Gastroesophageal sphincter (tissue), 4 donors: ENCODE measurements around the gene JARID2. TPM values are rescaled to one million over a fixed set of nuclear protein-coding genes. Genes with fewer than 3 reads are reported as not detected.
"Not testable (repeated sequence)": the region's sequence is repeated elsewhere in the genome, so short reads cannot be mapped to it uniquely, and the experiment has no call there.

Source experiments
- ATAC-seq: fragments of 150-250 bp; one replicate; pipeline ENCODE4 v1.9.1; 2016; ENCODE audit warnings: mild to moderate bottlenecking, moderate library complexity
- H3K27ac ChIP-seq, 4 donors: fragments of 200-600 bp; sonication (generic) in 3 of 4; 1 replicate in 3 of 4; 2 replicates in 1 of 4; pipeline ENCODE4 v1.5.1; 2016 to 2019
- H3K27me3 ChIP-seq: fragments of 200-600 bp; sonication (generic); one replicate; pipeline ENCODE4 v1.5.1; 2019
- H3K36me3 ChIP-seq, 2 donors: fragments of 200-600 bp; sonication (generic); one replicate each; pipeline ENCODE4 v1.5.1; 2019; ENCODE audit warnings: control low read depth in 1 of 2
- H3K4me1 ChIP-seq, 3 donors: fragments of 200-600 bp; sonication (generic); 1 replicate in 2 of 3; 2 replicates in 1 of 3; pipeline ENCODE4 v1.5.1; 2016 to 2019; ENCODE audit warnings: control low read depth in 2 of 3
- H3K4me3 ChIP-seq, 2 donors: fragments of 200-600 bp; sonication (generic); one replicate each; pipeline ENCODE4 v1.5.1; 2019; ENCODE audit warnings: mild to moderate bottlenecking in 1 of 2, moderate library complexity in 1 of 2
- H3K9me3 ChIP-seq, 3 donors: fragments of 200-600 bp; sonication (generic); one replicate each; pipeline ENCODE4 v1.5.1; 2017 to 2019; ENCODE audit warnings: control low read depth in 2 of 3
- EP300 ChIP-seq: sonication (generic); formaldehyde crosslinking; IDR thresholded peaks from one replicate; pipeline ENCODE4 v1.6.1; 2017; ENCODE audit warnings: antibody characterized with exemption, mild to moderate bottlenecking
- POLR2A ChIP-seq, 2 donors: fragments of 450-650 bp; IDR thresholded peaks; one replicate each; pipeline ENCODE4 v1.6.1; 2017; ENCODE audit warnings: antibody characterized with exemption in 2 of 2, mild to moderate bottlenecking in 2 of 2, moderate library complexity in 1 of 2
- POLR2AphosphoS5 ChIP-seq: sonication (generic); formaldehyde crosslinking; IDR thresholded peaks from one replicate; pipeline ENCODE4 v1.6.1; 2017; ENCODE audit warnings: antibody characterized with exemption
- WGBS, 2 donors: methylation state at CpG; one replicate each; pipeline ENCODE4 v1.1.5; 2018; ENCODE audit warnings: low coverage in 1 of 2; 5-methylcytosine and 5-hydroxymethylcytosine counted together
- total RNA-seq, 4 donors: library from RNA; depleted of rRNA; stranded (reverse); fragments of >200 nt; gene quantifications; one replicate each; pipeline ENCODE4 v1.1.0, GENCODE V29; 2016
- TF ChIP-seq, protein P1 (sequence below), 4 experiments: fragments of 200-600 bp in 2 of 4; fragments of 450-650 bp in 2 of 4; sonication (generic) in 1 of 4; IDR thresholded peaks; one replicate each; pipeline ENCODE4 v1.5.1; 2017 to 2019; ENCODE audit warnings: antibody characterized with exemption in 4 of 4, mild to moderate bottlenecking in 2 of 4, moderate library complexity in 2 of 4

JARID2 gene
- total RNA-seq, 4 donors from 2014 or later: 6.8 to 12.3 (median 8.5) TPM

- no peaks in the 10 kb centered on the region for H3K36me3 ChIP-seq
- no peak for TF ChIP-seq POLR2AphosphoS5
- TF ChIP-seq EP300: no peak
- no peak for TF ChIP-seq POLR2A (IDR thresholded peaks at IDR 0.05)
- TF ChIP-seq, protein P1, sequence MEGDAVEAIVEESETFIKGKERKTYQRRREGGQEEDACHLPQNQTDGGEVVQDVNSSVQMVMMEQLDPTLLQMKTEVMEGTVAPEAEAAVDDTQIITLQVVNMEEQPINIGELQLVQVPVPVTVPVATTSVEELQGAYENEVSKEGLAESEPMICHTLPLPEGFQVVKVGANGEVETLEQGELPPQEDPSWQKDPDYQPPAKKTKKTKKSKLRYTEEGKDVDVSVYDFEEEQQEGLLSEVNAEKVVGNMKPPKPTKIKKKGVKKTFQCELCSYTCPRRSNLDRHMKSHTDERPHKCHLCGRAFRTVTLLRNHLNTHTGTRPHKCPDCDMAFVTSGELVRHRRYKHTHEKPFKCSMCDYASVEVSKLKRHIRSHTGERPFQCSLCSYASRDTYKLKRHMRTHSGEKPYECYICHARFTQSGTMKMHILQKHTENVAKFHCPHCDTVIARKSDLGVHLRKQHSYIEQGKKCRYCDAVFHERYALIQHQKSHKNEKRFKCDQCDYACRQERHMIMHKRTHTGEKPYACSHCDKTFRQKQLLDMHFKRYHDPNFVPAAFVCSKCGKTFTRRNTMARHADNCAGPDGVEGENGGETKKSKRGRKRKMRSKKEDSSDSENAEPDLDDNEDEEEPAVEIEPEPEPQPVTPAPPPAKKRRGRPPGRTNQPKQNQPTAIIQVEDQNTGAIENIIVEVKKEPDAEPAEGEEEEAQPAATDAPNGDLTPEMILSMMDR (IDR thresholded peaks at IDR 0.05): no peak
- no peak overlapping the region for H3K27ac ChIP-seq
- 88 to 98% methylated on average over 6 to 7 of the region's 7 CpGs for WGBS, 2 donors
- no peak overlapping the region for H3K4me3 ChIP-seq
- peaks cover 0 to 18% (median 6%) of the 10 kb centered on the region in 3 donors for H3K4me1 ChIP-seq
- no peaks in the 10 kb centered on the region for H3K27me3 ChIP-seq
- ATAC-seq: no peak
- H3K9me3 ChIP-seq: no peaks in the 10 kb centered on the region
Measured at GRCh38 chr6:15539722-15540270, 293.9 kb downstream of the JARID2 start.

GRCh38 chr6:15543332-15543917, 297.6 kb downstream of the JARID2 start:
- not testable (repeated sequence) for ATAC-seq, H3K4me3 ChIP-seq, H3K27me3 ChIP-seq, H3K27ac ChIP-seq, H3K36me3 ChIP-seq, H3K9me3 ChIP-seq
- 92 to 100% methylated on average over 5 of the region's 5 CpGs for WGBS, 2 donors
- peaks cover 0 to 12% (median 0%) of the 10 kb centered on the region in 3 donors for H3K4me1 ChIP-seq

DNA sequence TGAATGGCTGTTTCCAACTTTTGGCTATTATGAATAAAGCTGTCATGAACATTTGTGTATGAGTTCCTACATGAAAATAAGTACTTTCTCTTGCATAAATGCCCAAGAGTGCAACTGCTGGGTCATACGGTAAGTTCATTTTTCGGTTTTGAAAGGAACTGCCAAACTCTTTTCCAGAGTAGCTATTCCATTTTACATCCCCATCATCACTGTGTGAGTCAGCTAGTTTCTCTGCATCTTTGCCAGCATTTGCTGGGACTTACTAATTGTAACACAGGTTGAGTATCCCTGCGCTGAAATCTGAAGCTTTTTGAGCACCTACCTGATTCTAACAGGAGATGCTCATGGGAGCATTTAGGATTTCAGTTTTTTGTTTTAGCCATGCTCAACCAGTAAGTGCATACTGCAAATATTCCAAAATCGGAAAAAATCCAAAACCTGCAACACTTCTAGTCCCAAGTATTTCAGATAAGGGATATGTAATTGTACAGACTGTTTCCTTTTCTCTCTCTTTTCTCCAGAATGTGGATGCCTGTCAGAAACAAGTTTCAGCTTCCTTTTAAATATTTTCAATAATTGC, 298.5 kb downstream of the JARID2 start:
- TF ChIP-seq EP300 (no peak), POLR2AphosphoS5 (no peak), POLR2A (IDR thresholded peaks at IDR 0.05) (no peak)
- 71 to 83% methylated on average over 2 to 4 of the region's 4 CpGs for whole genome bisulfite sequencing, 2 donors
- no peak overlapping the region for H3K27ac ChIP-seq
- H3K4me1 ChIP-seq: peaks cover 0 to 12% (median 0%) of the 10 kb centered on the region in 3 donors
- no peaks in the 10 kb centered on the region for H3K9me3 ChIP-seq
- no peak for ATAC-seq
- no peaks in the 10 kb centered on the region for H3K36me3 ChIP-seq
- H3K27me3 ChIP-seq: no peaks in the 10 kb centered on the region
- no peak overlapping the region for H3K4me3 ChIP-seq

DNA sequence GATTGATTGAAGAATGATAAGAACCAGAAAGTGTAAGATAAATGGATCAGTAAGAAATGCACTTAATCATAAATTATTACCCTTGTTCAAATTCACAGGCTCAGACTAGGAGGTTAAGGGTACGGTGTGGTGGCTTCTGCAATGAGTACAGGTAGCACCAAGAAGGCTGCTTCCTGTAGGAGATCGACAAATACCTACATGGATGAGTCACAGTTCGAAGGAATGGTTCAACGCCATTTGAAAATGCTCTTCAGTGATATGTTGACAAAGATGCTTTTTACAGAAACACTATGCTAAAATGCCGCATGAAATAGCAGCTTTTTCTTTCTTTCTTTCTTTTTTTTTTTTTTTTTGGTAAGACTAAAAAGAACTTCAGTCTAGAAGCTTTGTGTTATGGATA, 300.7 kb downstream of the JARID2 start:
- no peak overlapping the region for H3K27ac ChIP-seq
- peaks cover 0 to 26% (median 0%) of the 10 kb centered on the region in 3 donors for H3K4me1 ChIP-seq
- no peak for TF ChIP-seq POLR2AphosphoS5
- no peak for TF ChIP-seq POLR2A (IDR thresholded peaks at IDR 0.05)
- TF ChIP-seq, protein P1 (IDR thresholded peaks at IDR 0.05): no peak
- no peak for TF ChIP-seq EP300
- no peaks in the 10 kb centered on the region for H3K9me3 ChIP-seq
- no peak for ATAC-seq
- 87 to 93% methylated on average over 5 of the region's 5 CpGs for WGBS, 2 donors
- no peak overlapping the region for H3K4me3 ChIP-seq
- no peaks in the 10 kb centered on the region for H3K36me3 ChIP-seq
- H3K27me3 ChIP-seq: no peaks in the 10 kb centered on the region

- 50 to 71% methylated on average over 5 of the region's 5 CpGs for WGBS, 2 donors
- Histone ChIP-seq H3K4me3 (no peak overlapping the region), H3K27ac (no peak overlapping the region), H3K36me3 (no peaks in the 10 kb centered on the region), H3K27me3 (no peaks in the 10 kb centered on the region), H3K9me3 (no peaks in the 10 kb centered on the region), H3K4me1 (peaks cover 0 to 31% (median 0%) of the 10 kb centered on the region in 3 donors)
- ATAC-seq: no peak
- no peak for TF ChIP-seq POLR2A (IDR thresholded peaks at IDR 0.05)
Measured at GRCh38 chr6:15547400-15547799, 301.5 kb downstream of the JARID2 start.

DNA sequence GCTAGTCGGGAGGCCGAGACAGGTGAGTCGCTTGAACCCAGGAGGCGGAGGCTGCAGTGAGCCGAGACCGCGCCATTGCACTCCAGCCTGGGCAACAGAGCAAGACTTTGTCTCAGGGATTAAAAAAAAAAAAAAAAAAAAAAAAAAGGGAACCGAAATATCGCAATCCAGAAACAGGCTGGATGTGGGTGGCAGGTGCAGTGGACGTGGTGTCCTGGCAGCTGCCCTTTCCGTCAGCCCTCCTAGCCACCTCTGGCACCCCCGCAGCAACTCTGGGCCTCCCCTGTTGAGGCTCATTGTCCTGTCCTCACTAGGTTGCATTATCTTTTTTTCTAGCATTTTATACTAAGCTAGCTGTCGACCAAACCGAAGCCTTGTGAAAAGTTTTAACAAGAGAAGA, 303.5 kb downstream of the JARID2 start:
- H3K4me1 ChIP-seq: peaks cover 0 to 36% (median 0%) of the 10 kb centered on the region in 3 donors
- WGBS, 2 donors: 67 to 89% methylated on average over 4 to 10 of the region's 14 CpGs
- no peak overlapping the region for H3K4me3 ChIP-seq
- no peaks in the 10 kb centered on the region for H3K36me3 ChIP-seq
- H3K27ac ChIP-seq: no peak overlapping the region
- no peaks in the 10 kb centered on the region for H3K27me3 ChIP-seq
- ATAC-seq: no peak
- no peaks in the 10 kb centered on the region for H3K9me3 ChIP-seq
- TF ChIP-seq EP300: no peak
- TF ChIP-seq POLR2A (IDR thresholded peaks at IDR 0.05): no peak
- TF ChIP-seq, protein P1 (IDR thresholded peaks at IDR 0.05): no peak
- no peak for TF ChIP-seq POLR2AphosphoS5
